Stimulated activated CD8-positive, alpha-beta memory T cell treated with anti-CD3 and anti-CD28 coated beads, Interleukin-12 subunit alpha, Interleukin-12 subunit beta, amount 100 ng/mL, for 24 hours (primary cell): Measurements from ENCODE around the gene MTMR3.
"Not testable (repeated sequence)": the region's sequence is repeated elsewhere in the genome, so short reads cannot be mapped to it uniquely, and the experiment has no call there.

Experiments
- DNase-seq: peaks from one replicate; pipeline ENCODE4 v3.0.0-alpha.2; 2020; ENCODE audit errors: extremely low read depth

MTMR3 gene

DNA sequence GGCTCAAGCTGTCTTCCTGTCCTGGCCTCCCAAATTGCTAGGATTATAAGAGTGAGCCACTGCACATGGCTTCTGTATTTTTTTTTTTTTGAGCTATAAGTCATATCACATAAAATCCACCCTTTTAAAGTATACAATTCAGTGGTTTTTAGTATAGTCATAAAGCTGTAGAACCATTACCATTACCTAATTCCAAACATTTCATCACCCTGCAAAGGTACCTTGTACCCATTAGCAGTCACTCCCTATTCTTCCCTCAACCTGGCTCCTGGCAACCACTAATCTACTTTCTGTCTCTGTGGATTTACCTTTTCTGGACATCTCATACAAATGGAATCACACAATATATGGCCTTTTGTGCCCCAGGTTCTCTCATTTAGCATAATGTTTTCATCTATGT lies 84.5 kb downstream of the MTMR3 start:
- DNase-seq = no peak

DNA sequence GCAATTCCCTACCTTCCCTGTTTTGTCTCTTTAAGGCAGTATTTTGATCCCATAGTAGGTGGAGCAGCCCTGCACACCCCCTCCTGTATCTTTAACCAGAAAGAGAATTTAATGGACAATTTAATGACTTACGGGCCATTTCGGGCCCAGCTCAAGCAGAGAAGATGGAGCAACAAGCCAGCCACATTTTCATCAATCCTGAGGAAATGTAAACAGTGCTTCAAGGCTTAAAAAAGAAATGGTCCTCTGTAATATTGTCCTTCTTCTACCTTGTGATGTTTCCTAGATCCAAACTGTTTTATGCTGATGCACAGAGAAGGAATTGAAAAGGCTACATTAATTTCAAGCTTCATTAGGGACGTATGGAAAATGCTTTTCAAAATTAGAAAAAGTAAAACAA lies 88.6 kb downstream of the MTMR3 start:
- DNase-seq = no peak

GRCh38 chr22:29972121-29972520 lies 89.1 kb downstream of the MTMR3 start:
- no peak for DNase-seq

- no peak for DNase-seq
These were observed 90.3 kb downstream of the MTMR3 start for GRCh38 chr22:29973269-29973668.

- not testable (repeated sequence) for DNase-seq
These were observed 90.7 kb downstream of the MTMR3 start for GRCh38 chr22:29973680-29974079.

GRCh38 chr22:29975494-29975893 lies 92.5 kb downstream of the MTMR3 start:
- no peak for DNase-seq

GRCh38 chr22:29977107-29977506 lies 94.1 kb downstream of the MTMR3 start:
- DNase-seq = no peak

GRCh38 chr22:29979777-29980321 lies 96.9 kb downstream of the MTMR3 start:
- DNase-seq = no peak

DNA sequence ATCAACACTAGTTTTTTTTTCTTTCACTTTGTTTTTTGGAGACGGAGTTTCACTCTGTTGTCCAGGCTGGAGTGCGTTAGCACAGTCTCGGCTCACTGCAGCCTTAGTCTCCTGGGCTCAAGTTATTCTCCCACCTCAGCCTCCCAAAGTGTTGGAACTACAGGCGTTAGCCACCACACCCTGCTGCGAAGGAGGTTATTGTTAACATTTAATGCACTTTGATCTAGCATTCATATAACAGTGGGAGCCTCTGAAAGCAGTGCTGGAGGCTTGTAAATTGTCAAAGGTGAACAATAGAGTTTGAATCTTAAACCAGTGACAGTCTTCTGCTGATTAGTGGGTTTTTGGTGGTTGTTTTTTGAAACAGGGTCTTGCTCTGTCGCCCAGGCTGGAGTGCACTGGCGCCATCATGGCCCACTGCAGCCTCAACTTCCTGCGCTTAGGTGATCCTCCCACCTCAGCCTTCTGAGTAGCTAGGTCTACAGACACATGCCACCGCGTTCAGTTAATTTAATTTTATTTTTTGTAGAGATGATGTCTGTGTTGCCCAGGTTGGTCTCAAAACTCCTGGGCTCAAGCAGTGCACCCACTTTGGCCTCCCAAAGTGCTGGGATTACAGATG lies 100.4 kb downstream of the MTMR3 start:
- DNase-seq = no peak

DNA sequence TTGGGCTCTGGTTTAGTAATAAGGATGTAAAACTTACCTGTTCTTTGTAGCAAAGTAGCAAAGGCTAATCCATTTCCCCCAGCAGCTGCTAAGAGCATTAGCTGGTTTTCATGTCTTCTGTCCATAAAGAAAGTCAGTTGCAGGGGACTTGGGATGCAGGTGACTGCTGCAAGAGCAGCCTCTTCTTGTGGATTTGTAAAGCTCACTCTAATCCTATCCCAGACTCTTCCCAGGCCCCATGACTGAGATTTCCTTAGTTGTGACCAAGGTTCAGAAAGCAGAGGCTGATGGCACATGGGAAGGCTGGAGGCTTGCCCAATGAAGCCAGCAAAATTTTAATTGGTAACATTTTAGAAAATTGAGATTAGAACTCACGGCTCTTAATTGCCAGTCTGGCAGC lies 102.9 kb downstream of the MTMR3 start:
- DNase-seq = no peak

- DNase-seq = no peak
These were observed 104.2 kb downstream of the MTMR3 start for GRCh38 chr22:29987137-29987536.

DNA sequence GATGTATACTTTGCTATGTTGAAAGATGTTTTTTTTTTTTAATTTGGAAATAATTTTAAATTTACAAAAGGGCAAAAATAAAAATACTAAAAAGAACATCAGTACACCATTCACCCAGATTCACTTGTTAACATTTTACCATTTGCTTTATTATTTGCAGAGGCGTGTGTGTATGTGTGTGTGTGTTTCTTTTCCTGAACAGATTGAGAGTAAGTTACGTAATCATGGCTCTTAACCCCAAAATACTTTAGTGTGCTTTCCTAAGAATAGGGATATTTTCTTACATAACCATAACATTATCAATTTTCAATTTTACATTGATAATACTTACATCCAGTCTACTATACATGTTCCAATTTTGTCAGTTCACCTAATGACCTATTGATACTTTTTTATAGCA lies 105.7 kb downstream of the MTMR3 start:
- no peak for DNase-seq

DNA sequence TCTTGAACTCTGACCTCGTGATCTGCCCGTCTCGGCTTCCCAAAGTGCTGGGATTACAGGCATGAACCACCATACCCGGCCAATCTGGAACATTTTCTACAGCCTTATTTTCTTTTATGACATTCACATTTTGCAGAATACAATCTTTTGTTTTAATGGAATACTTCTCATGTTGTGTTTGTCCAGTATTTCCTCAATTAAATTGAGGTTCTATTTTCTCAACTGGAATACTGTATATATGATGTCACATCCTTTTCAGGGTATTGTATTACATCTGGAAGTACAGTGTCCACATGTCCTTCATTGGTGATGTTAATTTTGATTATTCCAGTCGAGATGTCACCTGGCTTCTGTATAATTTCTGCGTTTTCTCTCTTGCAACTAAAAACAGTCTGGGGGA lies 106.5 kb downstream of the MTMR3 start:
- no peak for DNase-seq

GRCh38 chr22:29992341-29993275 lies 109.6 kb downstream of the MTMR3 start:
- no peak for DNase-seq

- no peak for DNase-seq
These were observed 111.2 kb downstream of the MTMR3 start for GRCh38 chr22:29994027-29994715.

GRCh38 chr22:29994943-29995342 lies 112.0 kb downstream of the MTMR3 start:
- DNase-seq = no peak

DNA sequence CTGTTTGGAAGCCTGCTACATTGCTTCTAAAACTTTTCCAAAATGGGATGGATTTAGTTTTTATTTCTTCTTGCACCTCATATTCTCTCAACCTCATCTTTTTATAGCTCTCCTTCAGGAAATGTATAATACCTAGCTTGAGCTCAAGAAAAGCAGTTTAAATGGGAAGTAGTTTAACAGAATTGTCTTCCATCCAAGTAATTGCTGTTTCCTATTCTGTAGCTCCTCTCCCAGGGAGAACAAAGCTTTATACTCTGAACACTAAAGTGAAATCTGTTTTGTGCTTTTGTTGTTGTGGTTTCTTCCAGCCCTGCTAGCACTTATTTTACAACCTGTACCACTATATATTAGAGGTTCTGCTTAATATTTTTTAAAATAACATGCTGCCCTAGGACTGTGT lies 114.1 kb downstream of the MTMR3 start:
- DNase-seq = no peak

DNA sequence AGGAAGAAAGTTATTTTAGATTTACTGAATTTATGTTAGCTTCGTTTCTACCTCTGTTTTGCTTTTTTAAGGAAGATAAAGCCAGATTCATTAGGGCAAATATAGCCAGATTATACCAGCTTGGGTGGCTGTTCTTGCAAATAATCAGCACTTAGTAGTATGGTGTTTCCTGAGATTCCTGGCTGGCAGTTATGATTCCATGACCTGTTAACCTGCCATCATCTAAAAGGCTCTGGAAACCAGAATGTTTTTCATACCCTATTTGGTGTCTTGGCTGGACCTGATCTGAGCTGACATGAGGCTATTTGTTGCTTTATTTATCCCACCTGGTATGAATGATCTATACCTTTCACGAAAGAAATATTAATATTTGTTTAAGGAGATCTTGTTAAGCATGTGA lies 114.5 kb downstream of the MTMR3 start:
- DNase-seq = no peak

DNA sequence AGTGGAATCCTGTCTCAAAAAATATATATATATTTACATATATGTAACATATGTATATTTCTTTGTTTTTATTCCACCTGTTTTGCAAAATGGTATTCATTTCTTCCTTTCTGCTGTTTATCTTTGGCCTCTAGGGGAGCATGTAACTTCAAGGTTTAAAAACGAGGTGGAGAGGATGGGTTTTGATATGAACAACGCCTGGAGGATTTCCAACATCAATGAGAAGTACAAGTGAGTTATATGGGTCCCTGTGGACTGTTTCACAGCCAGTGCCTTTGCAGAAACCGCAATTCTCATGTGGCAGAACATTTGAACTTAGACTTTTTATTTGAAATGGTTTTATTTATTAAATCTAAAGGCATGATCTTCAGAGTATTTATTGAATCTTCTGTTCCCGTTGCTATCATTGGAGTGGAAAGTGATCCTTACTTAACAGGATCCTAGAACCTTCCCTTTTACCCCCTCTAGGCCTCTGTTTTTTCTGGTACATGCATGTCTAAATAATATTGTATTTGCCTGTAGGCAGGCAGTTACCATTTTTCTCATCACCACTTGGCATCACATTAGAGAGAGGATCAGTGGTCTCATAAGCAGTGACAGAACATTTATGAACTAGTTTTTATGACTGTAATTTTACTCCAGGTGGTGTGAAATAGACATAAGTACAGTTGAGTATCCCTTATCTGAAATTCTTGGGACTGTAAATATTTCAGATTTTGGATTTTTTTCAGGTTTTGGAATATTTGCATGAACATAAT lies 115.8 kb downstream of the MTMR3 start:
- no peak for DNase-seq

DNA sequence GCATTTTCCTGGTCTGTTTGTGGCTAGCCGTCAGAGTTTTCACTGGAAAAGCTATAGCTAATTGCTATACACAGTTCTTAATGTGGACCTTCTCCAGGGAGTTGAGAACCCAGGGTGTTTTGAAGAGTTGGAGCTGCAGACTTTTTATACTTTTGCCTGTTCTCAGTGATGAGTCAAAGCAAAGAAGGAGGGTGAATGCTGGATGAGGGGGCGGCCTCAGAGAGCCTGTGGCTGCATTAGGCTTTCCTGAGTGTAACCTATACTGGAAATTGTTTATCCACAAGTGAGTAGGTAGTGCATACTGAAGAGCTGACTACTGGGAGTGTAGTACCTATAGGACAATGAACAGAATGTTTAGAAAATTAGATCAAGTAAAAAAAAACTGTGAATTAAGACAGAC lies 117.6 kb downstream of the MTMR3 start:
- no peak for DNase-seq

GRCh38 chr22:30001459-30001858 lies 118.5 kb downstream of the MTMR3 start:
- no peak for DNase-seq
